ENCODE data around the gene TRIM60. TPM values are rescaled to one million over a fixed set of nuclear protein-coding genes. Genes with fewer than 3 reads are reported as not detected.
"Not testable (repeated sequence)": the region's sequence is repeated elsewhere in the genome, so short reads cannot be mapped to it uniquely, and the experiment has no call there.

TRIM60 gene
- polyA plus RNA-seq (ENCODE audit: insufficient read length in 10 of 10): not detected
- long read RNA-seq, donor 1: 0 reads
- long read RNA-seq, donor 2: 0 reads
- long read RNA-seq, donor 3: 0 reads
- long read RNA-seq, donor 4: 0 reads
- long read RNA-seq, donor 5: 0 reads
- long read RNA-seq, donor 6: 0 reads
- long read RNA-seq, donor 7: 0 reads
- long read RNA-seq, donor 8: 0 reads
- long read RNA-seq, donor 9: 0 reads

DNA sequence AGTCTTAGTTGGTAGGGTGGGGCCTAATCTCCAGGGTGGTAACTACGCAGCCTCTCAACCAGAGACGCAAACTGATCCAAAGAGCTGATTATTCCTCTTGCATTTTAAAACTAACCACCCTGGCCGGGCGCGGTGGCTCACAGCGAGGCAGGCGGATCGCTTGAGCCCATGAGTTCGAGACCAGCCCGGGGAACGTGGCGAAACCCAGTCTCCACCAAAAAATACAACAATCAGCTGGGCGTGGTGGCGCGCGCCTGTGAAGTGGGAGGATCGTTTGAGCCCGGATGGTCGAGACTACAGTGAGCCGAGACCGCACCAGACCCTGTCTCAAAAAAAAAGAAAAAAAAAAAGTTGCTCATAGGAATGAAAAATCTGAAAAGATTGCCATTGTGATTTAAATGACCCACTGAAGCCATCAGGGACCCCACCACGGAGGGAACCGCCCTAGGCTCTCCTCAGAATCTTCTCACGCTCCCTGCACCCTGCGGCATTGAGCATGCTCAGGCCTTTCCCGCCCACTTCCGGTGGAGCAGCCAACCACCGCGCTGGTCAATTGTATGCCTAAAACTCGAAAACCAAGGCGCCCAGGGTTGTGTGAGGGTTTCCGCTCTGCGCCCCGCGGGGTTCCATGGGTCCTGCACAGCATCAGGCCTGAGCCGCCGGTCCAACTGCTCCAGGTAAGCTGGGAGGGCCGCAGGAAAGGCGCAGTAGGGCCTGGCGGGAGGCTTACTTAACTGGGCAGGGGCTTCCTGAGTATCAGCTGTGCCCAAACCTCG is at the start of gene TRIM60:
Gene TRIM60, plus strand, starts transcription at position 564 of the 776 bp plus-strand sequence. CDS start 8,074 bp downstream, outside the sequence.
- DNase-seq: no peak

DNA sequence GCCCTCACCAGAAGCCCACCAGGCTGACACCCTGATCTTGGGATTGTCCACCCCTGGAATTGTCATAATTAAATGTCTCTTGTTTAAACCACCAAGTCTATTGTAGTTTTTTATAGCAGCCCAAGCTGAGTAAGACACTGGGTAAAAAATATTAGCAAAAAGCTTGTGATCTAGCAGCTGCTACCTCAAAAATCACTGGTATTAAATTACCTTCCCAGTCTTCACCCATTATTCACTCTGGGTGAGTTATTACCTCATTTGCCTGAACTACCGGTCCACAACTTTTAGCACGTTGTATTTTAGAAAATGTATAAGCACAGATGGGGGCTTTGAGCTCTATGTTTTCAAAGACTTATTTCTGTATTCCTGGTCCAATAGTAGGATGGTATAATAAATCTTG is 42.3 kb upstream of the TRIM60 start:
- DNase-seq: no peak

- DNase-seq: not testable (repeated sequence)
Observed at GRCh38 chr4:164990786-164991185, 41.0 kb upstream of the TRIM60 start.

- DNase-seq: not testable (repeated sequence)
Observed at GRCh38 chr4:164996123-164996522, 35.7 kb upstream of the TRIM60 start.

GRCh38 chr4:164997324-164997723 is 34.5 kb upstream of the TRIM60 start:
- DNase-seq: no peak

DNA sequence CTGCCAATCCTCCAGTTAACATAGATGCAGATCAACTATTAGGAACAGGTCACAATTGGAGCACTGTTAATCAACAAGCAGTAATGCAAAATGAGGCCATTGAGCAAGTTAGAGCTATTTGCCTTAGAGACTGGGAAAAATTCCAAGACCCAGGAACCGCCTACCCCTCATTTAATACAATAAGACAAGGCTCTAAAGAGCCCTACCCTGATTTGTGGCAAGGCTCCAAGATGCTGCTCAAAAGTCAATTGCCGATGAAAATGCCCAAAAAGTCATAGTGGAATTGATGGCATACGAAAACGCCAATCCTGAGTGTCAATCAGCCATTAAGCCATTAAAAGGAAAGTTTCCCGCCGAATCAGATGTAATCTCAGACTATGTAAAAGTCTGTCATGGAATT is 33.9 kb upstream of the TRIM60 start:
- no peak for DNase-seq

DNA sequence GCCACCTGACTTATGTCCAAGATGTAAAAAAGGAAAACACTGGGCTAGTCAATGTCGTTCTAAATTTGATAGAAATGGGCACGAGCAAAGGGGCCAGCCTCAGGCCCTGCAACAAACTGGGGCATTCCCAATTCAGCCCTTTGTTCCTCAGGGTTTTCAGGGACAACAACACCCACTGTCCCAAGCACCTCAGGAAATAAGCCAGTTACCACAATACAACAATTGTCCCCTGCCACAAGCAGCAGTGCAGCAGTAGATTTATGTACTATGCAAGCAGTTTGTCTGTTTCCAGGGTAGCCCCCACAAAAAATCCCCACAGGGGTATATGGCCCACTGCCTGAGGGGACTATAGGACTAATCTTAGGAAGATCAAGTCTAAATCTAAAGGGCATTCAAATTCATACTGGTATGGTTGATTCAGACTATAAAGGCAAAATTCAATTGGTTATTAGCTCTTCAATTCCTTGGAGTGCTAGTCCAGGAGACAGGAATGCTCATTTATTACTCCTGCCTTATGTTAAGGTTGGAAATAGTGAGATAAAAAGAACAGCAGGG is 33.2 kb upstream of the TRIM60 start:
- not testable (repeated sequence) for DNase-seq

GRCh38 chr4:165001957-165002356 is 29.8 kb upstream of the TRIM60 start:
- not testable (repeated sequence) for DNase-seq

- no peak for DNase-seq
Observed at GRCh38 chr4:165005352-165005925, 26.4 kb upstream of the TRIM60 start.

- no peak for DNase-seq
Observed at GRCh38 chr4:165006456-165006855, 25.3 kb upstream of the TRIM60 start.

- DNase-seq: no peak
Observed at GRCh38 chr4:165006886-165007285, 24.9 kb upstream of the TRIM60 start.

GRCh38 chr4:165009493-165010227 is 22.1 kb upstream of the TRIM60 start:
- DNase-seq: no peak

GRCh38 chr4:165010487-165010886 is 21.3 kb upstream of the TRIM60 start:
- no peak for DNase-seq

DNA sequence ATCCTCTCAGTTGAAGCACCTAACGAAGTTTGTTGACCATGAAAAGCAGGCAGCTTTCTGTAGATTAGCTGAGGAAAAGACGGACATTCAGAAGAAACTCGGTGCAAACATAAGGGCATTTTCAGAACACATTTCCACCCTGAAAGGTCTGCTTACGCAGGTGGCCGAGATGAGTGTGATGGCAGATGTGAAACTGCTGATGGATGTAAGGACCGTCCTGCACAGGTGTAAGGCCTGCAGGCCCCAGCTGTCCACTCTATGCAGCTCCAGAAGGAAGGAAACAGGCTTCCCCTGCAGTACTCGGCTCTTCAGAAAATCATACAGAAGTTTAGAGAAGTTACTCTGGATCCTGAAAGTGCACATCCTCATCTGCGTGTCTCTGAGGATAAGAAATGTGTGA is 20.8 kb upstream of the TRIM60 start:
- DNase-seq: no peak

GRCh38 chr4:165011403-165011802 is 20.4 kb upstream of the TRIM60 start:
- DNase-seq: no peak

DNA sequence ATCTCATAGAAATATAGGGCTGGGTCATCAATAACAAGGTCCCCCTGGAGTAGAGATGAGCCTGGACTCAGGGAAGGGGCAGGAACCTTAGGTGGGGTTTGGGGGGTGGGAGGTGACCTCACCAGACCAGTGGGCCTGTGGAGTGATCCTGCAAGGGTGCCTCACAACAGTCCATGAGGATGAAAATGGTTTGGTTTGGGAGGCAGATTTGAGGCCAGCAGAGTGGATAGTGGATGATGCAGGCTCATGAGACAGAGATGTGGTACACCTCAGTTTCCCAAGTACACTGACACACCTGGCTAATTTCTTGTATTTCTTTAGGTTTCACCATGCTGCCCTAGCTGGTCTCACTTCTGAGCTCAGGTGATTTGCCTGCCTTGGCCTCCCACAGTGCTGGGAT is 18.1 kb upstream of the TRIM60 start:
- no peak for DNase-seq

- DNase-seq: no peak
Observed at GRCh38 chr4:165016971-165017370, 14.8 kb upstream of the TRIM60 start.

- not testable (repeated sequence) for DNase-seq
Observed at GRCh38 chr4:165019995-165020394, 11.8 kb upstream of the TRIM60 start.

GRCh38 chr4:165025782-165026181 is 6.0 kb upstream of the TRIM60 start:
- not testable (repeated sequence) for DNase-seq

DNA sequence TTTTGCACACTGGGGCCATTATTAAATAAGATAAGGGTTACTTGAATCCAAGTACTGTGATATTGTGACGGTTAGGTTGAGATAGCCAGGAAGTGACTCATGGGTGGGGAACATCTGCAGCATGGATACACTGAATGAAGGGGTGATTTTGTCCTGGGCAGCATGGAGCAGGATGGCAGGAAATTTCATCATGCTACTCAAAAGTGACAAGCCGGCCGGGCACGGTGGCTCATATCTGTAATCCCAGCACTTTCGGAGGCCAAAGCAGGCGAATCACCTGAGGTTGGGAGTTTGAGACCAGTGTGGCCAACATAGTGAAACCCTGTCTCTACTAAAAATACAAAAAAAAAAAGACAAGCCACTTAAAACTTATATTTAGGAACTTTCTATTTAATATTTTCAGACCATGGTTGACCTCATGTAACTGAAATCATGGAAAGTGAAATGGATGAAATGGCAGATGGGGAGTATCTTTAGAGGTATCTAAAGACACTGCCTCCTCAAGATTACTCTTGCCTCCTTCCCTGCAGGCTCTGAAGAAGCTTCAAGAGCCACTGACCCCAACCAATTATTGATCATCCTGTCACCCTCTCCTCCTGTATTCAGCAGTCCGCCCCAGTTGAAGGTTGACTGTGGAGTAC is 3.9 kb upstream of the TRIM60 start:
- no peak for DNase-seq

- DNase-seq: no peak
Observed at GRCh38 chr4:165048170-165048569, 16.4 kb downstream of the TRIM60 start.

- DNase-seq: no peak
Observed at GRCh38 chr4:165052627-165053026, 20.8 kb downstream of the TRIM60 start.

Measured in muscle of back (tissue), 13 donors.